Thyroid gland (tissue), 4 donors: ENCODE results near the gene KCNE4. TPM values are rescaled to one million over a fixed set of nuclear protein-coding genes. Genes with fewer than 3 reads are reported as not detected.

Source experiments
- DNase-seq, 2 donors: peaks; one replicate each; pipeline ENCODE4 v3.0.0-alpha.2; 2019
- H3K27ac ChIP-seq, 3 donors: fragments of 200-600 bp; sonication (generic); 1 replicate in 2 of 3; 2 replicates in 1 of 3; pipeline ENCODE4 v1.5.1; 2016 to 2019; ENCODE audit warnings: mild to moderate bottlenecking in 1 of 3, moderate library complexity in 1 of 3
- H3K27me3 ChIP-seq: fragments of 200-600 bp; sonication (generic); one replicate; pipeline ENCODE4 v1.5.1; 2019
- H3K36me3 ChIP-seq, 2 donors: fragments of 200-600 bp; sonication (generic); one replicate each; pipeline ENCODE4 v1.5.1; 2016 to 2019
- H3K4me1 ChIP-seq, 2 donors: fragments of 200-600 bp; sonication (generic); one replicate each; pipeline ENCODE4 v1.5.1; 2017 to 2019
- H3K4me3 ChIP-seq, 3 donors: fragments of 200-600 bp; sonication (generic); replicated peaks in 1 of 3; 1 replicate in 2 of 3; 2 replicates in 1 of 3; pipeline ENCODE4 v1.5.1; 2016; ENCODE audit warnings: mild to moderate bottlenecking in 1 of 3
- H3K9me3 ChIP-seq: fragments of 200-600 bp; sonication (generic); one replicate; pipeline ENCODE4 v1.5.1; 2017
- POLR2A ChIP-seq, 2 donors: fragments of 450-650 bp; IDR thresholded peaks; one replicate each; pipeline ENCODE4 v1.6.1; 2017; ENCODE audit warnings: antibody characterized with exemption in 2 of 2, mild to moderate bottlenecking in 2 of 2, moderate library complexity in 1 of 2
- WGBS, 2 donors: methylation state at CpG; one replicate each; pipeline ENCODE4 v1.1.5; 2017; 5-methylcytosine and 5-hydroxymethylcytosine counted together
- intact Hi-C: fragments of 100-400 bp; cut with DNase I; formaldehyde crosslinking; loops from one replicate; pipeline ENCODE4 v1.15.1; 2023
- total RNA-seq, 4 donors: library from RNA; depleted of rRNA; stranded (reverse); fragments of >200 nt; gene quantifications; one replicate each; pipeline ENCODE4 v1.2.3, GENCODE V29; 2016
- TF ChIP-seq, protein P1 (sequence below), 6 experiments: fragments of 200-600 bp in 3 of 6; fragments of 450-650 bp in 3 of 6; sonication (generic) in 3 of 6; IDR thresholded peaks; one replicate each; pipeline ENCODE4 v1.5.1; 2016 to 2019; ENCODE audit warnings: antibody characterized with exemption in 6 of 6, mild to moderate bottlenecking in 2 of 6, inconsistent platforms in 1 of 6, moderate library complexity in 1 of 6

KCNE4 gene
- total RNA-seq, 4 donors from 2014 or later = 7.8 to 19.6 (median 18.4) TPM

DNA sequence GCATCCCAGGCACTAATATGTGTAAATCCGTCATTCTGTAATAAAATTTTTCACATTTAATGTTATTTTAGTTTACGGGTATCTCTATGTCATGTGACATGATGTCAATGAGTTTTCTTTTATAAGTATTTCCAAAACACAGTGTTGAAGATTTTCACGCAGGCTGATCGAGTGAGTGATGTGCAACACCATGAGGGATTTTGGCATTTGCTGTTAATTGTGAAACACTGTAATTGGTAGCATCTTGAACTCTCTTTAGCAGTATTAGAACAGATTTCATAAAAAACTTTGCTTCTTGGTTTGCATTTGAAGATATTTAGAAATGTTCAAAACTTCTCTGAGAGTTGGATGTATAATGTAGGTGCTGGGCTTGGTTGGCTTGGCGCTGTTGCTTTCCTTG lies 35.5 kb downstream of the KCNE4 start:
- H3K9me3 ChIP-seq = no peaks in the 10 kb centered on the region
- no peak overlapping the region for H3K27ac ChIP-seq
- H3K4me3 ChIP-seq = no peak overlapping the region
- no peak for DNase-seq
- no peaks in the 10 kb centered on the region for H3K27me3 ChIP-seq
- no peaks in the 10 kb centered on the region for H3K36me3 ChIP-seq
- WGBS, 2 donors = 92 to 94% methylated on average over 5 of the region's 5 CpGs
- no peak for TF ChIP-seq POLR2A (IDR thresholded peaks at IDR 0.05)
- TF ChIP-seq, protein P1, sequence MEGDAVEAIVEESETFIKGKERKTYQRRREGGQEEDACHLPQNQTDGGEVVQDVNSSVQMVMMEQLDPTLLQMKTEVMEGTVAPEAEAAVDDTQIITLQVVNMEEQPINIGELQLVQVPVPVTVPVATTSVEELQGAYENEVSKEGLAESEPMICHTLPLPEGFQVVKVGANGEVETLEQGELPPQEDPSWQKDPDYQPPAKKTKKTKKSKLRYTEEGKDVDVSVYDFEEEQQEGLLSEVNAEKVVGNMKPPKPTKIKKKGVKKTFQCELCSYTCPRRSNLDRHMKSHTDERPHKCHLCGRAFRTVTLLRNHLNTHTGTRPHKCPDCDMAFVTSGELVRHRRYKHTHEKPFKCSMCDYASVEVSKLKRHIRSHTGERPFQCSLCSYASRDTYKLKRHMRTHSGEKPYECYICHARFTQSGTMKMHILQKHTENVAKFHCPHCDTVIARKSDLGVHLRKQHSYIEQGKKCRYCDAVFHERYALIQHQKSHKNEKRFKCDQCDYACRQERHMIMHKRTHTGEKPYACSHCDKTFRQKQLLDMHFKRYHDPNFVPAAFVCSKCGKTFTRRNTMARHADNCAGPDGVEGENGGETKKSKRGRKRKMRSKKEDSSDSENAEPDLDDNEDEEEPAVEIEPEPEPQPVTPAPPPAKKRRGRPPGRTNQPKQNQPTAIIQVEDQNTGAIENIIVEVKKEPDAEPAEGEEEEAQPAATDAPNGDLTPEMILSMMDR (IDR thresholded peaks at IDR 0.05) = no peak
- intact Hi-C loops = no loop called here
- peaks cover 1 to 2% of the 10 kb centered on the region in 2 donors for H3K4me1 ChIP-seq

DNA sequence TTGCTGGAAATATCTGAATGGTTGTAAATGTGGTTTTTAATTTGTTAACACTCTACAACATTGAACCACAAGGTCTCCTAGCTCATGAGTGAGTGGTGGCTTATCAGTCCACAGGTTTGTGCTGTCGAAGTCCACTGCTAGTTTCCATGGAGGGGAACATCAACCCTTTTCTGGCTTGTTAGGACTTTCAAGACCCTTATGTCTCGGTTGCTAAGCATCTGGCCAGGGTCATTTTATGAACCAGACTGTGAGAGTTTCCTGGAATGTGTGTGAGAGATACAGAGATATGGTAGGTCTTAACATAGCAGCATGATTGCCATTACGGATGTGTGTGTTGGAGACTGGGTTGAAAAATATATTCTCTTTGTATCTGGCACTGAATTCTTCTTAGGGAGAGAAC lies 36.9 kb downstream of the KCNE4 start:
- intact Hi-C loops = no loop called here
- WGBS, 2 donors = 72 to 79% methylated on average over 3 of the region's 3 CpGs
- H3K9me3 ChIP-seq = no peaks in the 10 kb centered on the region
- peaks cover 6 to 15% of the 10 kb centered on the region in 2 donors for H3K4me1 ChIP-seq
- H3K4me3 ChIP-seq = no peak overlapping the region
- no peaks in the 10 kb centered on the region for H3K36me3 ChIP-seq
- no peaks in the 10 kb centered on the region for H3K27me3 ChIP-seq
- H3K27ac ChIP-seq = no peak overlapping the region
- TF ChIP-seq, protein P1 (IDR thresholded peaks at IDR 0.05) = no peak
- no peak for TF ChIP-seq POLR2A (IDR thresholded peaks at IDR 0.05)
- no peak for DNase-seq

DNA sequence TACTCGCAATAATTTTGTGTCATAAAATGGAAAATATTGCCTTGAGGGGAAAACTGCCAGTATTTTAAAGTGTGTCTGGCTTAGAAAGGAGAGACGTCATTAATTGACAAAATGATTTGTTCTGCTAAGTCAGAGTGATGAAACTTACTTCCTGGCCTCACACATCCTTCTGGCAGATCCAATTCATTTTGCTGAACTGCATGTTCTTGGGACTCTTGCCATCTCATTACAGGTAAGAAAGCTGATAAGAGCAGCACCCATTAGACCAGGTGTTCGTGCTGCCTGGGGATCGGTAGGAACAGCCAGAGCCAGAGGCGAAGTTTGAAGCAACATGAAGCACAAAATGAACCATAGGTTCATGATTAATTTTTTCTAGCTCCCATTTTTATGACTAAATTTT lies 38.0 kb downstream of the KCNE4 start:
- Histone ChIP-seq H3K4me1 (peaks cover 6 to 17% of the 10 kb centered on the region in 2 donors), H3K4me3 (no peak overlapping the region), H3K27ac (no peak overlapping the region), H3K9me3 (no peaks in the 10 kb centered on the region), H3K27me3 (no peaks in the 10 kb centered on the region), H3K36me3 (no peaks in the 10 kb centered on the region)
- no peak for DNase-seq
- 83 to 94% methylated on average over 5 of the region's 5 CpGs for WGBS, 2 donors
- no peak for TF ChIP-seq POLR2A (IDR thresholded peaks at IDR 0.05)
- TF ChIP-seq, protein P1 (IDR thresholded peaks at IDR 0.05) = no peak
- intact Hi-C loops = no loop called here

DNA sequence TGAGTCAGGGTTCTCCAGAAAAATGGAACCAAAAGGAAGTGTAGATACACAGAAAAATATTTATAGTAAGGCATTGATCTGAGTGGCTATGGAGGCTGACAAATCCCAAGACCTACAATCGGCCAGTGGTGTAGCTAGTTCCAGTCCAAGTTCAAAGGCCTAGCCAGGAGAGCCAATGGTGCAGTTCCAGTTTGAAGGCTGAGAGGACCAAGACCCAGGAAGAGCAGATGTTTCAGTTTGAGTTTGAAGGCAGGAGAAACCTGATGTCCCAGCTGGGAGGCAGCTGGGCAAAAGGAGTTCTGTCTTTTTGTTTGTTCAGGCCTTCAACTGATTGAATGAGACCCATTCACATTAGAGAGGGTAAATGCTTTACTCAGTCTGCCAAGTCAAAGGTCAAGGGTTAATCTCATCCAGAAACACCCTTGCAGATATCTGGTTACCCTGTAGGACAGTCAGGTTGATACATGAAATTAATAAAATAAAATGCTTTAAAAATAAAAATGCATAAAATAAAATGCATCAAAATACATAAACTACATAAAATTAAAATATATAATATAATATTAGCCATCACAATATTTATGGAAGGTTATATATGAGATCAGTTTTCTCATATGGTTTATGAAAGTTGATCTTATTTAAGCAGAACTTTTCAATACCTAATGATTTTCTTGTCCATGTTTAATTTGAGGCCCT lies 38.7 kb downstream of the KCNE4 start:
- no peak for TF ChIP-seq POLR2A (IDR thresholded peaks at IDR 0.05)
- Histone ChIP-seq H3K4me3 (no peak overlapping the region), H3K36me3 (no peaks in the 10 kb centered on the region), H3K27me3 (no peaks in the 10 kb centered on the region), H3K9me3 (no peaks in the 10 kb centered on the region), H3K4me1 (peaks cover 6 to 17% of the 10 kb centered on the region in 2 donors), H3K27ac (no peak overlapping the region)
- WGBS, 2 donors = 75 to 81% methylated on average over 1 of the region's 1 CpG
- intact Hi-C loops = no loop called here
- DNase-seq = no peak

DNA sequence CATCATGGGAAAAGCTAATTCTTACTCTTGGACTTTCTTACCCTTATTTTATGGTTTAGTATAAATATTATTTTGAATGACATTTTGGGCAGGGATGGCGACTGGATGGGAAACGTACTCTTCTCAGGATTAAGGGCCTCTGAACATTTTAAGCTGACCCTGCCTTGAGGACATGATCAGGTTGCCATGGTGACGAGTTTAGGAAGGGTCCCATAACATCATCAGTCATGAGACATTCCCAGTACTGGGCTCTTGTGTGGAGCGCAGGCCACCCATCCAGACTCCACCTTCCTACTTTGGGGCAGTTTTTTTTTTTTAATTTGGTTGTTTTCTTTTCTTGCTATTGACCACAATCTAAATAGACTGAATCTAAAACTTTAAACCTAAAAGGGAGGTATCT lies 40.7 kb downstream of the KCNE4 start:
- H3K27ac ChIP-seq = peak overlapping the region in 2 of 3 donors; percentile 50 to 55
- H3K4me3 ChIP-seq = no peak overlapping the region
- H3K9me3 ChIP-seq = no peaks in the 10 kb centered on the region
- DNase-seq = no peak
- TF ChIP-seq, protein P1 (IDR thresholded peaks at IDR 0.05) = no peak
- TF ChIP-seq POLR2A (IDR thresholded peaks at IDR 0.05) = no peak
- intact Hi-C loops = no loop called here
- no peaks in the 10 kb centered on the region for H3K36me3 ChIP-seq
- H3K27me3 ChIP-seq = no peaks in the 10 kb centered on the region
- H3K4me1 ChIP-seq = peaks cover 6 to 17% of the 10 kb centered on the region in 2 donors
- WGBS, 2 donors = 88% methylated on average over 4 of the region's 4 CpGs
